Testis (tissue), 2 donors: ENCODE results near the gene PLEKHG5.

ENCODE experiments used
- POLR2A ChIP-seq: fragments of 450-650 bp; IDR thresholded peaks from one replicate; pipeline ENCODE4 v1.6.1; 2017; ENCODE audit warnings: antibody characterized with exemption, mild to moderate bottlenecking, moderate library complexity
- TF ChIP-seq, protein P1 (sequence below), 3 experiments: fragments of 450-650 bp in 2 of 3; fragments of 200-600 bp in 1 of 3; sonication (generic) in 1 of 3; IDR thresholded peaks; one replicate each; pipeline ENCODE4 v1.5.1; 2016 to 2019; ENCODE audit warnings: antibody characterized with exemption in 3 of 3, mild to moderate bottlenecking in 2 of 3, moderate library complexity in 1 of 3

GRCh38 chr1:6491081-6491449 lies 402 bp downstream of the PLEKHG5 start:
- TF ChIP-seq, protein P1, sequence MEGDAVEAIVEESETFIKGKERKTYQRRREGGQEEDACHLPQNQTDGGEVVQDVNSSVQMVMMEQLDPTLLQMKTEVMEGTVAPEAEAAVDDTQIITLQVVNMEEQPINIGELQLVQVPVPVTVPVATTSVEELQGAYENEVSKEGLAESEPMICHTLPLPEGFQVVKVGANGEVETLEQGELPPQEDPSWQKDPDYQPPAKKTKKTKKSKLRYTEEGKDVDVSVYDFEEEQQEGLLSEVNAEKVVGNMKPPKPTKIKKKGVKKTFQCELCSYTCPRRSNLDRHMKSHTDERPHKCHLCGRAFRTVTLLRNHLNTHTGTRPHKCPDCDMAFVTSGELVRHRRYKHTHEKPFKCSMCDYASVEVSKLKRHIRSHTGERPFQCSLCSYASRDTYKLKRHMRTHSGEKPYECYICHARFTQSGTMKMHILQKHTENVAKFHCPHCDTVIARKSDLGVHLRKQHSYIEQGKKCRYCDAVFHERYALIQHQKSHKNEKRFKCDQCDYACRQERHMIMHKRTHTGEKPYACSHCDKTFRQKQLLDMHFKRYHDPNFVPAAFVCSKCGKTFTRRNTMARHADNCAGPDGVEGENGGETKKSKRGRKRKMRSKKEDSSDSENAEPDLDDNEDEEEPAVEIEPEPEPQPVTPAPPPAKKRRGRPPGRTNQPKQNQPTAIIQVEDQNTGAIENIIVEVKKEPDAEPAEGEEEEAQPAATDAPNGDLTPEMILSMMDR (IDR thresholded peaks at IDR 0.05), result no peak
- TF ChIP-seq POLR2A, result no peak
